Spinal cord (tissue), 10 donors: ENCODE data around the gene SYNGR1. TPM values are rescaled to one million over a fixed set of nuclear protein-coding genes. Genes with fewer than 3 reads are reported as not detected.

ENCODE experiments used
- DNase-seq, 6 donors: peaks; one replicate each; pipeline versions ENCODE4 v3.0.0 to v3.0.0-alpha.2; 2013 to 2015; ENCODE audit warnings: low spot score in 6 of 6, low read depth in 4 of 6
- H3K27ac ChIP-seq: one replicate; pipeline ENCODE4 v1.5.1; 2013; ENCODE audit warnings: low read depth, low read length, control low read depth
- H3K27me3 ChIP-seq: one replicate; pipeline ENCODE4 v1.6.1; 2013; ENCODE audit warnings: low read length; ENCODE audit not compliant: control insufficient read depth, insufficient read depth
- H3K36me3 ChIP-seq: one replicate; pipeline ENCODE4 v1.6.1; 2013; ENCODE audit warnings: low read length; ENCODE audit not compliant: control insufficient read depth, insufficient read depth
- H3K4me1 ChIP-seq: one replicate; pipeline ENCODE4 v1.6.1; 2013; ENCODE audit warnings: low read length; ENCODE audit not compliant: control insufficient read depth, insufficient read depth
- H3K4me3 ChIP-seq: one replicate; pipeline ENCODE4 v1.5.1; 2013; ENCODE audit warnings: low read depth, low read length, control low read depth
- H3K9me3 ChIP-seq: one replicate; pipeline ENCODE4 v1.6.1; 2013; ENCODE audit warnings: low read length; ENCODE audit not compliant: control insufficient read depth, insufficient read depth
- WGBS: methylation state at CpG from one replicate; pipeline ENCODE4 v1.1.5; 2013; ENCODE audit warnings: missing lambda C conversion rate; ENCODE audit not compliant: insufficient coverage; 5-methylcytosine and 5-hydroxymethylcytosine counted together
- long read RNA-seq, 4 donors: transcript quantifications; one replicate each; lab custom pipeline, GENCODE V29; 2026
- polyA plus RNA-seq, 2 donors: library from polyadenylated mRNA; unstranded; fragments of 120-200 nt; gene quantifications; one replicate each; pipeline ENCODE4 v1.2.1, GENCODE V29; 2013; ENCODE audit not compliant: insufficient read length in 2 of 2
- total RNA-seq, 2 donors: library from RNA; depleted of rRNA in 1 of 2; stranded (reverse); fragments of 120-200 nt in 1 of 2; fragments of >200 nt in 1 of 2; gene quantifications; one replicate each; pipeline versions ENCODE4 v1.2.3 to v1.2.4, GENCODE V29; 2013 to 2014
- donor health status: healthy.

The SYNGR1 gene, protein sequence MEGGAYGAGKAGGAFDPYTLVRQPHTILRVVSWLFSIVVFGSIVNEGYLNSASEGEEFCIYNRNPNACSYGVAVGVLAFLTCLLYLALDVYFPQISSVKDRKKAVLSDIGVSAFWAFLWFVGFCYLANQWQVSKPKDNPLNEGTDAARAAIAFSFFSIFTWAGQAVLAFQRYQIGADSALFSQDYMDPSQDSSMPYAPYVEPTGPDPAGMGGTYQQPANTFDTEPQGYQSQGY
- total RNA-seq (10 to 100 TPM; 43.8 to 63.8 TPM), polyA plus RNA-seq (10 to 100 TPM; 78.1 to 99.1 TPM)
- long read RNA-seq, donor 1, full-length matches to known transcripts: 39 of 92 reads
- long read RNA-seq, donor 1, partial matches to known transcripts: 53 of 92 reads
- long read RNA-seq, donor 1, other reads (novel, unspliced or antisense): 0 of 92 reads
- long read RNA-seq, donor 2, full-length matches to known transcripts: 15 of 25 reads
- long read RNA-seq, donor 2, partial matches to known transcripts: 10 of 25 reads
- long read RNA-seq, donor 2, other reads (novel, unspliced or antisense): 0 of 25 reads
- long read RNA-seq, donor 3, full-length matches to known transcripts: 23 of 23 reads
- long read RNA-seq, donor 3, partial matches to known transcripts: 0 of 23 reads
- long read RNA-seq, donor 3, other reads (novel, unspliced or antisense): 0 of 23 reads
- long read RNA-seq, donor 4, full-length matches to known transcripts: 29 of 29 reads
- long read RNA-seq, donor 4, partial matches to known transcripts: 0 of 29 reads
- long read RNA-seq, donor 4, other reads (novel, unspliced or antisense): 0 of 29 reads

GRCh38 chr22:39349967-39350726, at the start of gene SYNGR1:
TSS of gene SYNGR1 (plus strand) at chr22:39349991. CDS start at chr22:39350011, 20 bp downstream.
- Histone ChIP-seq H3K4me1 (peaks cover 39% of the 10 kb centered on the region), H3K4me3 (peak within 1 kb of the TSS; percentile 80), H3K27me3 (no peaks in the 10 kb centered on the region), H3K9me3 (no peaks in the 10 kb centered on the region), H3K27ac (peak within 1 kb of the TSS; percentile 77), H3K36me3 (peaks cover 11% of the 10 kb centered on the region)
- DNase-seq: peak in 2 of 6 donors; percentile 19 to 43
- WGBS: under 1% methylated on average over 83 of the region's 87 CpGs

GRCh38 chr22:39300186-39300830, 49.5 kb upstream of the SYNGR1 start:
- H3K27me3 ChIP-seq: no peaks in the 10 kb centered on the region
- H3K4me1 ChIP-seq: peaks cover 41% of the 10 kb centered on the region
- WGBS: 23% methylated on average over 18 of the region's 19 CpGs
- H3K27ac ChIP-seq: no peak overlapping the region
- no peaks in the 10 kb centered on the region for H3K36me3 ChIP-seq
- H3K9me3 ChIP-seq: no peaks in the 10 kb centered on the region
- no peak for DNase-seq
- no peak overlapping the region for H3K4me3 ChIP-seq

GRCh38 chr22:39301108-39301507, 48.7 kb upstream of the SYNGR1 start:
- WGBS: 85% methylated on average over 7 of the region's 9 CpGs
- H3K27ac ChIP-seq: no peak overlapping the region
- no peak for DNase-seq

DNA sequence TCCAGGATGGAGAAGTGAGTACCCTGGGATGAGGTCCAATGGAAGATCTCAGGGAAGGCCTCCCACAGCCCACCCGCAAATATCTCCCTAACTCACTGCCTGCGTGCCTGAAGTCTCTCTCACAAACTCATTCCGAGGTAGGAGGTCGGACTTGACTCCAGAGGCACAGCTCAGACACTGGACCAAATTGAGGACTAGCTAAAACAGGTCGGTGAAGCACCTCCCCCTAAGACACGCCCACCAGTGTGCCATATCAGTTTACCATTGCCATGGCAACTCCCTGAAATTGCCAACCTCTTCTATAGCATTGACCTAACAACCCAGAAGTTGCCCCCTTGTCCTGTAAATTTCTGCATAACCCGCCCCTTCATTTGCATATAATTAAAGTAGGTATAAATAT, 47.9 kb upstream of the SYNGR1 start:
- Histone ChIP-seq H3K9me3 (no peaks in the 10 kb centered on the region), H3K36me3 (peaks cover 3% of the 10 kb centered on the region), H3K27ac (no peak overlapping the region), H3K27me3 (no peaks in the 10 kb centered on the region), H3K4me3 (no peak overlapping the region), H3K4me1 (peaks cover 39% of the 10 kb centered on the region)
- DNase-seq: no peak
- WGBS: 72% methylated on average over 6 of the region's 7 CpGs

More at GRCh38 chr22:39301108-39301507, 48.7 kb upstream of the SYNGR1 start:
- H3K4me1 ChIP-seq: peaks cover 41% of the 10 kb centered on the region
- H3K4me3 ChIP-seq: no peak overlapping the region
- no peaks in the 10 kb centered on the region for H3K27me3 ChIP-seq
- H3K36me3 ChIP-seq: no peaks in the 10 kb centered on the region
- H3K9me3 ChIP-seq: no peaks in the 10 kb centered on the region

DNA sequence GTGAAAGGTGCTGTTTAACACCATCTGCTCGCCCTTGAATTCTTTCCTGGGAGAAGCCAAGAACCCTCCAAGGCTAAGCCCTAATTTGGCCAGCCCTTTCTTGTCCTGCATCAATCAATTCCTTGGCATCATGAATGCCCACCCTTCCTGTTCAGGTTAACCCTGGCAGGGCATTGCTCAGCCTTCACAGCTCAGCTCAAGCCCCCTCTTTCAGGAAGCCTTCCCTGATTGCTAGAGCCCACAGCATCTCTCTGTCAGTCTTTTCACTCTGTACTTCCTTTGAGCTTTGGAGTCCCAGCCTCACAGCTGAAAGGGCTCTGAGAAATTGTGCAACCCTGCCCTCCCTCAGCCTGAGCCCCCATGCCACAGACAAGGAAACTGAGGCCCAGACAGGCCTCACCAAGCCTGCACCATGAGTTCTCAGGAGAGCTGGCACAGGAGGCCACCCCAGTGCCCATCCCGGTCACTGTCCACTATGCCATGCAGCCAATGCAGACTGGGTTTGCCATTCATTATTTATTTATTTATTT, 47.3 kb upstream of the SYNGR1 start:
- no peaks in the 10 kb centered on the region for H3K9me3 ChIP-seq
- peaks cover 33% of the 10 kb centered on the region for H3K4me1 ChIP-seq
- no peak for DNase-seq
- no peak overlapping the region for H3K4me3 ChIP-seq
- WGBS: 92% methylated on average over 1 of the region's 2 CpGs
- H3K27me3 ChIP-seq: no peaks in the 10 kb centered on the region
- H3K36me3 ChIP-seq: peaks cover 7% of the 10 kb centered on the region
- no peak overlapping the region for H3K27ac ChIP-seq

- Histone ChIP-seq H3K27ac (no peak overlapping the region), H3K36me3 (peaks cover 8% of the 10 kb centered on the region)
- WGBS: 77% methylated on average over 11 of the region's 11 CpGs
These were observed 46.4 kb upstream of the SYNGR1 start for GRCh38 chr22:39303358-39303757.

GRCh38 chr22:39303892-39304671, 45.7 kb upstream of the SYNGR1 start:
- no peaks in the 10 kb centered on the region for H3K9me3 ChIP-seq
- H3K4me3 ChIP-seq: no peak overlapping the region
- peaks cover 12% of the 10 kb centered on the region for H3K36me3 ChIP-seq
- H3K27ac ChIP-seq: no peak overlapping the region
- peaks cover 27% of the 10 kb centered on the region for H3K4me1 ChIP-seq
- 88% methylated on average over 16 of the region's 16 CpGs for WGBS
- no peak for DNase-seq
- no peaks in the 10 kb centered on the region for H3K27me3 ChIP-seq

More at GRCh38 chr22:39303358-39303757, 46.4 kb upstream of the SYNGR1 start:
- no peaks in the 10 kb centered on the region for H3K27me3 ChIP-seq
- DNase-seq: no peak
- no peaks in the 10 kb centered on the region for H3K9me3 ChIP-seq
- H3K4me1 ChIP-seq: peaks cover 26% of the 10 kb centered on the region
- no peak overlapping the region for H3K4me3 ChIP-seq

- Histone ChIP-seq H3K4me3 (no peak overlapping the region), H3K27ac (peak overlapping the region; percentile 15), H3K4me1 (peaks cover 19% of the 10 kb centered on the region), H3K9me3 (no peaks in the 10 kb centered on the region), H3K36me3 (peaks cover 35% of the 10 kb centered on the region), H3K27me3 (no peaks in the 10 kb centered on the region)
- DNase-seq: no peak
- 77% methylated on average over 13 of the region's 14 CpGs for WGBS
These were observed 43.1 kb upstream of the SYNGR1 start for GRCh38 chr22:39306456-39307361.
